ENCODE measurements around the gene C6orf141. TPM values are rescaled to one million over a fixed set of nuclear protein-coding genes. Genes with fewer than 3 reads are reported as not detected.

C6orf141 gene
- total RNA-seq, 1 experiment from 2014 or later = 11.7 TPM

DNA sequence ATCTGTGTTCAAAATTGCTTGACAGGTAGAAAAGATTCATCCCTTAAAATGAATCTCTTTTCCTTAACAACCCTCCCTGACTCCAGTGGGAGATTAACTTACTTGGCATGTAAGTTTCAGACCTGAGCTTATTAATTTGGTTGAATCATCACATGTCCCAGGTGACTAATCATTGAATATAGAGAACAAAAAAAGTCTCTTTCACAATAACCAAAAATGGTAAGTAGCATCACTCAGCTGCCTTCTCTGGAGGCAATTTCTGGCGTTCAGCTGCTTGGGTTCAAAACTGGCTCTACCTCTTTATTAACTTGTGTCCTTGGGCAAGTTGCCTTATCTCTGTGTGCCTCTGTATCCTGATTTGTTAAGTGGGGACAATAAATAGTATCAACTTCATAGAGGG is 2.9 kb downstream of the C6orf141 start:
- Histone ChIP-seq H3K4me3 (ENCODE audit: low read depth, low read length, poor library complexity, severe bottlenecking) (no peak overlapping the region), H3K9me3 (ENCODE audit: low read depth, low read length, poor library complexity, severe bottlenecking) (no peaks in the 10 kb centered on the region), H3K27me3 (replicated peaks; ENCODE audit: insufficient read depth, low read depth, low read length, poor library complexity) (peaks cover 3% of the 10 kb centered on the region), H3K36me3 (ENCODE audit: insufficient read depth, low read length, poor library complexity, severe bottlenecking) (no peaks in the 10 kb centered on the region), H3K4me1 (ENCODE audit: insufficient read depth, low read length, poor library complexity, severe bottlenecking) (peaks cover 42% of the 10 kb centered on the region), H3K27ac (ENCODE audit: low read depth, low read length, poor library complexity, severe bottlenecking) (no peak overlapping the region)
- DNase-seq (ENCODE audit: low spot score) = no peak
- no TSS peak for BruUV-seq (replicated peaks)
- intact Hi-C loops (cut with micrococcal nuclease; ENCODE audit: unreplicated experiment) = no loop called here
- CTCF ChIA-PET = no interaction called here
- TF ChIP-seq, protein P1, sequence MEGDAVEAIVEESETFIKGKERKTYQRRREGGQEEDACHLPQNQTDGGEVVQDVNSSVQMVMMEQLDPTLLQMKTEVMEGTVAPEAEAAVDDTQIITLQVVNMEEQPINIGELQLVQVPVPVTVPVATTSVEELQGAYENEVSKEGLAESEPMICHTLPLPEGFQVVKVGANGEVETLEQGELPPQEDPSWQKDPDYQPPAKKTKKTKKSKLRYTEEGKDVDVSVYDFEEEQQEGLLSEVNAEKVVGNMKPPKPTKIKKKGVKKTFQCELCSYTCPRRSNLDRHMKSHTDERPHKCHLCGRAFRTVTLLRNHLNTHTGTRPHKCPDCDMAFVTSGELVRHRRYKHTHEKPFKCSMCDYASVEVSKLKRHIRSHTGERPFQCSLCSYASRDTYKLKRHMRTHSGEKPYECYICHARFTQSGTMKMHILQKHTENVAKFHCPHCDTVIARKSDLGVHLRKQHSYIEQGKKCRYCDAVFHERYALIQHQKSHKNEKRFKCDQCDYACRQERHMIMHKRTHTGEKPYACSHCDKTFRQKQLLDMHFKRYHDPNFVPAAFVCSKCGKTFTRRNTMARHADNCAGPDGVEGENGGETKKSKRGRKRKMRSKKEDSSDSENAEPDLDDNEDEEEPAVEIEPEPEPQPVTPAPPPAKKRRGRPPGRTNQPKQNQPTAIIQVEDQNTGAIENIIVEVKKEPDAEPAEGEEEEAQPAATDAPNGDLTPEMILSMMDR (conservative IDR thresholded peaks at IDR 0.05; ENCODE audit: low read depth, low read length) = no peak
- TF ChIP-seq EZH2 (IDR thresholded peaks at IDR 0.05; ENCODE audit: borderline replicate concordance, low read depth, low read length, poor library complexity, severe bottlenecking) = no peak
- POLR2A ChIA-PET (ENCODE audit: low non-redundant PET) = no interaction called here

DNA sequence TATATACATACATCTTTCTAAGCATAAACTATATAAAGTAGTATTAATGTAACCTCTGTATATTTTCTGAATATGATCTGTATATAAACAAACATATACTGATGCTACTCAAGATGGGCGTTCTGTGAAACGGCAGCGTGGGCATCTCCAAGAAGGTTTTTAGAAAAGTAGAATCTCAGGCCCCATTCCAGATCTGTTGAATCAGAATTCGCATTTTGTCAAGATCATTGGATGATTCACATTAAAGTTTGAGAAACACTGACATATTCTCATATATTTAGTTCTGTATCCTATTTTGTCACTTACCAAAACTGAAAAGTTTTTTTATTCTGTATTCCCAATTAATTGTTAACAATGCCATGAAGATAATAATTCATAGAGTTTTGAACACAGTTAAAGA is 5.5 kb downstream of the C6orf141 start:
- Histone ChIP-seq H3K27ac (ENCODE audit: low read depth, low read length, poor library complexity, severe bottlenecking) (peak overlapping the region; percentile 29), H3K4me1 (ENCODE audit: insufficient read depth, low read length, poor library complexity, severe bottlenecking) (peaks cover 33% of the 10 kb centered on the region), H3K9me3 (ENCODE audit: low read depth, low read length, poor library complexity, severe bottlenecking) (no peaks in the 10 kb centered on the region), H3K36me3 (ENCODE audit: insufficient read depth, low read length, poor library complexity, severe bottlenecking) (no peaks in the 10 kb centered on the region), H3K4me3 (ENCODE audit: low read depth, low read length, poor library complexity, severe bottlenecking) (no peak overlapping the region), H3K27me3 (replicated peaks; ENCODE audit: insufficient read depth, low read depth, low read length, poor library complexity) (peaks cover 3% of the 10 kb centered on the region)
- ChIA-PET POLR2A (ENCODE audit: low non-redundant PET) (interaction anchor here (0.7 kb wide), 1 partner anchor 12 kb away, joined by 3 read pairs; no protein-coding TSS in a partner anchor), CTCF (no interaction called here)
- peak; percentile 26 for DNase-seq (ENCODE audit: low spot score)
- intact Hi-C loops (cut with micrococcal nuclease; ENCODE audit: unreplicated experiment) = no loop called here
- TF ChIP-seq EZH2 (IDR thresholded peaks at IDR 0.05; ENCODE audit: borderline replicate concordance, low read depth, low read length, poor library complexity, severe bottlenecking) = no peak
- TF ChIP-seq, protein P1 (conservative IDR thresholded peaks at IDR 0.05; ENCODE audit: low read depth, low read length) = no peak
- no TSS peak for BruUV-seq (replicated peaks)

DNA sequence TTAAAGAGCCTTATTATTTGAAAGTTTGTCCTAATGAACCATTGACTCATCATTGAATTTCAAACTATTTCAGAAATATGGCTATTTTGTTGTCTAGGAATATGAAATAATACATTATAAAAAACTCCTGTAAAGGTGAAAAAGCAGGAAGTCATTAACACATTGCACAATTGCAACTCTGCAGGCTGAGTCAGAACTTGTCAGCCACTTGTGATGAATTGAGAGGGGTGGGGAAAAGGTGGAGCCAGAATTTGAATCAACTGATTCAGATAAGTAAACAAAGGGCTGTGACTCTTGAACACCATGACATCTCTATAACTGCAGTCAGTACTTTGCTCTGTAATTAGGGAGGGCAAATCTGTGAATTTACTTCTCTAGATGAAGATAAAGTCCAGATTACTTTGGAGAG is 6.0 kb downstream of the C6orf141 start:
- peak; percentile 89 for DNase-seq (ENCODE audit: low spot score)
- H3K4me1 ChIP-seq (ENCODE audit: insufficient read depth, low read length, poor library complexity, severe bottlenecking) = peaks cover 32% of the 10 kb centered on the region

More for the DNA sequence above, 6.0 kb downstream of the C6orf141 start:
- Histone ChIP-seq H3K36me3 (ENCODE audit: insufficient read depth, low read length, poor library complexity, severe bottlenecking) (no peaks in the 10 kb centered on the region), H3K9me3 (ENCODE audit: low read depth, low read length, poor library complexity, severe bottlenecking) (no peaks in the 10 kb centered on the region), H3K4me3 (ENCODE audit: low read depth, low read length, poor library complexity, severe bottlenecking) (no peak overlapping the region), H3K27ac (ENCODE audit: low read depth, low read length, poor library complexity, severe bottlenecking) (peak overlapping the region; percentile 29), H3K27me3 (replicated peaks; ENCODE audit: insufficient read depth, low read depth, low read length, poor library complexity) (peaks cover 3% of the 10 kb centered on the region)
- ChIA-PET POLR2A (ENCODE audit: low non-redundant PET) (interaction anchor here (0.7 kb wide), 1 partner anchor 13 kb away, joined by 3 read pairs; no protein-coding TSS in a partner anchor), CTCF (no interaction called here)
- intact Hi-C loops (cut with micrococcal nuclease; ENCODE audit: unreplicated experiment) = no loop called here
- TF ChIP-seq EZH2 (IDR thresholded peaks at IDR 0.05; ENCODE audit: borderline replicate concordance, low read depth, low read length, poor library complexity, severe bottlenecking) = no peak
- TF ChIP-seq, protein P1 (conservative IDR thresholded peaks at IDR 0.05; ENCODE audit: low read depth, low read length) = no peak
- BruUV-seq (replicated peaks) = no TSS peak

All from A673 (cell line).